Measurements from ENCODE around the gene PAK1. TPM values are rescaled to one million over a fixed set of nuclear protein-coding genes. Genes with fewer than 3 reads are reported as not detected.

PAK1 gene
- total and polyA plus RNA-seq, 10 of the 15 experiments (the other 5 are each of a cell fraction or from before 2014, with no cell fraction given) = 43.8 to 321 (median 110) TPM

DNA sequence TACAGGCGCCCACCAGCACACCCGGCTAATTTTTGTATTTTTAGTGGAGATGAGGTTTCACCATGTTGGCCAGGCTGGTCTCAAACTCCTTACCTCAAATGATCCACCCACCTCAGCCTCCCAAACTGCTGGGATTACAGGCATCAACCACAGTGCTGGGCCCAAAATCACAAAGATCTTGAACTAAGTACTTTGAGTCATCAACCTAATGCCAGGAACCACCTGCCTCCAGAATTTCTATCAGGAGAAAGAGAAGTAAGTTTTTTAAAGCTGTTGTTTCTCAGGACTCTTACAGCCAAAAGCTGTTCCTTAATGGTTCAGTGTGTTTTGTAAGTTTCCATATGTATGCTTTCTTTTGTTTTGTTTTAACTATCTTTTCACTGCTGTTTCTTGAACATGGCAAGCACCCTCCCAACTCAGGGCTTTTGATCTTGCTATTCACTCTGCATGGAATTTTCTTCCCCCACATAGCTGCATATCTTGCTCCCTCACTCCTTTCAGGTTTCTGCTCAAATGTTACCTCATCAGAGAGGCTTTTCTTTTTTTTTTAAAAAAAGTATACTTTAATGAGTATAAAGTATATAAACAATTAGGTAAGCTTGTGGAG, 6.0 kb upstream of the PAK1 start:
- FAIRE-seq (no peak), ATAC-seq (no peak), DNase-seq (ENCODE audit: low read depth, low spot score) (no peak)
- Histone ChIP-seq H3K9ac (ENCODE audit: control insufficient read depth, insufficient read depth, low read length) (no peak overlapping the region), H3K79me2 (ENCODE audit: control insufficient read depth, insufficient read depth, low read length) (no peaks in the 10 kb centered on the region), H3K4me3 (no peak overlapping the region), H3K9me3 (replicated peaks; ENCODE audit: control insufficient read depth, insufficient read depth, low read length) (no peaks in the 10 kb centered on the region), H3K27ac (ENCODE audit: control insufficient read depth, insufficient read depth) (no peak overlapping the region), H3K4me2 (ENCODE audit: control insufficient read depth, insufficient read depth) (no peak overlapping the region), H3K27me3 (replicated peaks in 1 of 2; ENCODE audit: control insufficient read depth in 2 of 2, insufficient read depth in 2 of 2, low read length in 1 of 2) (no peaks in the 10 kb centered on the region), H2AFZ (ENCODE audit: control insufficient read depth, low read depth, low read length) (no peak overlapping the region), H3K36me3 (ENCODE audit: control insufficient read depth in 2 of 2, insufficient read depth in 2 of 2, low read length in 1 of 2) (no peaks in the 10 kb centered on the region), H4K20me1 (ENCODE audit: control insufficient read depth, insufficient read depth) (no peaks in the 10 kb centered on the region), H3K4me1 (ENCODE audit: control insufficient read depth, insufficient read depth, low read length) (no peaks in the 10 kb centered on the region)
- ChIA-PET POLR2A (no interaction called here), RAD21 (ENCODE audit: unreplicated experiment) (interaction anchor here (1.0 to 1.3 kb wide), 2 partner anchors 68 to 72 kb away, joined by 3 read pairs; no protein-coding TSS in a partner anchor), SMC1A (ENCODE audit: uncharacterized antibody, unreplicated experiment) (interaction anchor here (0.8 to 1.2 kb wide), 5 partner anchors 38 to 284 kb away, joined by 3 to 5 read pairs (median 3); no protein-coding TSS in a partner anchor), CTCF (interaction anchor here (1.9 kb wide), 1 partner anchor 69 kb away, joined by 6 read pairs; no protein-coding TSS in a partner anchor)
- no TSS peak for BruUV-seq (replicated peaks)
- in situ Hi-C loops (cut with MboI) (no loop called here), intact Hi-C loops (cut with micrococcal nuclease; ENCODE audit: unreplicated experiment) (loop anchor here (10.0 kb wide), 1 partner anchor 135 kb away; no protein-coding TSS in a partner anchor)
- 29% methylated on average over 2 of the region's 2 CpGs for WGBS (ENCODE audit: insufficient coverage, insufficient replicate concordance, low lambda C conversion rate, missing lambda C conversion rate)
- no peak for TF ChIP-seq ESRRA (IDR thresholded peaks at IDR 0.05; ENCODE audit: low read length)
- TF ChIP-seq PAX8 (IDR thresholded peaks at IDR 0.05) = no peak
- no peak for TF ChIP-seq TCF3 (IDR thresholded peaks at IDR 0.05; ENCODE audit: borderline replicate concordance, insufficient read depth, low read depth, low read length)
- no peak for TF ChIP-seq HDAC6 (IDR thresholded peaks at IDR 0.05; ENCODE audit: unreplicated experiment)
- no peak for TF ChIP-seq RELA (IDR thresholded peaks at IDR 0.05; ENCODE audit: borderline replicate concordance, partially characterized antibody)
- TF ChIP-seq ZSCAN29 (IDR thresholded peaks at IDR 0.05) = no peak
- TF ChIP-seq PRDM15 (CRISPR knock-in tag; IDR thresholded peaks at IDR 0.05) = no peak
- TF ChIP-seq MLLT1 (IDR thresholded peaks at IDR 0.05) = no peak
- no peak for TF ChIP-seq CUX1 (IDR thresholded peaks at IDR 0.05; ENCODE audit: insufficient replicate concordance, low read depth, low read length)
- no peak for TF ChIP-seq FOS (IDR thresholded peaks at IDR 0.05; ENCODE audit: borderline replicate concordance, extremely low read depth, insufficient read length)

Data from GM12878 (cell line).